Ishikawa (cell line): ENCODE results near the gene CARMIL3.

Experiments
- CEBPB ChIP-seq: IDR thresholded peaks from 2 replicates; pipeline ENCODE4 v1.6.1; 2012
- CREB1 ChIP-seq: IDR thresholded peaks from 2 replicates; pipeline ENCODE4 v1.6.1; 2012; ENCODE audit warnings: low read depth
- EGR1 ChIP-seq: IDR thresholded peaks from 2 replicates; pipeline ENCODE4 v1.6.1; 2012
- EP300 ChIP-seq: IDR thresholded peaks from 2 replicates; pipeline ENCODE4 v1.6.1; 2012; ENCODE audit warnings: borderline replicate concordance
- FOXM1 ChIP-seq: IDR thresholded peaks from 2 replicates; pipeline ENCODE4 v1.6.1; 2012; ENCODE audit warnings: low read depth, borderline replicate concordance
- MAX ChIP-seq: IDR thresholded peaks from 2 replicates; pipeline ENCODE4 v1.6.1; 2012
- NFIC ChIP-seq: IDR thresholded peaks from 2 replicates; pipeline ENCODE4 v1.6.1; 2012
- RAD21 ChIP-seq: IDR thresholded peaks from 2 replicates; pipeline ENCODE4 v1.6.1; 2012; ENCODE audit warnings: low read depth
- REST ChIP-seq: IDR thresholded peaks from 2 replicates; pipeline ENCODE4 v1.6.1; 2012; ENCODE audit warnings: low read depth, mild to moderate bottlenecking
- TAF1 ChIP-seq: IDR thresholded peaks from 2 replicates; pipeline ENCODE4 v1.6.1; 2012; ENCODE audit warnings: low read depth, mild to moderate bottlenecking
- TCF12 ChIP-seq: IDR thresholded peaks from 2 replicates; pipeline ENCODE4 v1.6.1; 2012; ENCODE audit warnings: low read depth
- TEAD4 ChIP-seq: IDR thresholded peaks from 2 replicates; pipeline ENCODE4 v1.6.1; 2012
- USF1 ChIP-seq: IDR thresholded peaks from 2 replicates; pipeline ENCODE4 v1.6.1; 2012
- YY1 ChIP-seq: IDR thresholded peaks from 2 replicates; pipeline ENCODE4 v1.6.1; 2012; ENCODE audit warnings: low read depth
- ZBTB7A ChIP-seq: IDR thresholded peaks from 2 replicates; pipeline ENCODE4 v1.6.1; 2012; ENCODE audit warnings: low read depth

Gene CARMIL3

GRCh38 chr14:24093207-24093900 lies 41.5 kb downstream of the CARMIL3 start:
- no peak for TF ChIP-seq ZBTB7A
- no peak for TF ChIP-seq MAX
- no peak for TF ChIP-seq NFIC
- TF ChIP-seq EP300, result no peak
- TF ChIP-seq USF1, result no peak
- no peak for TF ChIP-seq FOXM1
- TF ChIP-seq CEBPB, result no peak
- TF ChIP-seq REST, result no peak
- no peak for TF ChIP-seq TAF1
- no peak for TF ChIP-seq RAD21
- TF ChIP-seq EGR1, result no peak

DNA sequence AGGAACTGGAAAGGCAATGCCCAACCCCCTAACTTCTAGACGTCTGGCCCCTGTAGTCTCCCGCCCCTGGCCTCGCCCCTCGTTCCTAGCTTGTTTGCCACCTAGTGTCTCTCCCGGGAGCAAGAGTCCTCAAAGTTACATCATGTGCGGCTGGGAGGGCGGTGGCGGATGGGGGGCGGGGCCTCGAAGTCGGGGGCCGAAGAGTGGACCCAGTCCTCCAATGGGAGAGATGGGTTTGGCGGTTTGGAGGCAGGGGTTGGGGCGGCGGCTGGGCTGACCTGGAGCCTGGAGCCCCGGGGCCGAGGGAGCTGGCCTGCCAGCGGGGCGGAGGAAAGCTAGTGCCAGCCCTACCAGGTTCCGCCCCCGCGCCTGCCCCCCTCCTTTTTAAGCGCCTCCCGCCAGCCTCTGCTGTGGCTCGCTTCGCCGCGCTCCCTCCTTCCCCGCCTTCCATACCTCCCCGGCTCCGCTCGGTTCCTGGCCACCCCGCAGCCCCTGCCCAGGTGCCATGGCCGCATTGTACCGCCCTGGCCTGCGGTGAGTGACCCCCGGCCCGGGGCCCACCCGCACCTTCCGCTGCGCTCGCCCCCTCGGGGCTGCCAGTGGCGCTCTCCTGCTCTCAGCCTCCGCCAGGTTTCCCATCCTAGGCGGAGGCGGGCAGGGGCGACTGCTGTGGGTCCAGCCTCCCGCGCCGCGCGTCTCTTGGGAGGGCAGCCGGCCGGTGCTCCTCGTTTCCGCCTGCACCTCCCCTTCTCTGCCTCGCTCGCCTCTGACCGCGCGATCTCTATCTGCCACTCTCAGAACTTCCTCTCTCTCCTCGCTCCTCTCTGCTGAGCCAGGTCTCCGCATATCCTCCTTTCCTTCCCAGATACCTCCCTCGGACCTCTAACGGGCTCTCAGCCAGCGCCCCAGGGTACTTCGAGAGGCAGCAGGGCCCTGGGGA lies 42.4 kb downstream of the CARMIL3 start, which contains the start of gene PCK2:
Gene PCK2 (plus strand): TSS at position 411 of the 940 bp plus-strand sequence. CDS start 95 bp downstream, at position 506.
- TF ChIP-seq RAD21, result no peak; the same call in 1 of the 2 replicates
- no peak for TF ChIP-seq USF1
- TF ChIP-seq TCF12, result peak; percentile 50
- TF ChIP-seq TAF1, result peak; percentile 94
- peak; percentile 78 for TF ChIP-seq EGR1
- TF ChIP-seq CREB1, result no peak
- peak; percentile 45; the same call in 1 of the 2 replicates for TF ChIP-seq CEBPB
- peak; percentile 80 for TF ChIP-seq MAX
- peak; percentile 55 for TF ChIP-seq YY1
- no peak for TF ChIP-seq REST
- peak; percentile 15; the same call in 1 of the 2 replicates for TF ChIP-seq ZBTB7A
- no peak for TF ChIP-seq TEAD4
- TF ChIP-seq FOXM1, result no peak
- TF ChIP-seq NFIC, result no peak
- no peak for TF ChIP-seq EP300

- TF ChIP-seq YY1 (no peak), MAX (no peak), FOXM1 (no peak)
These were observed 43.0 kb downstream of the CARMIL3 start for GRCh38 chr14:24094841-24095270.

DNA sequence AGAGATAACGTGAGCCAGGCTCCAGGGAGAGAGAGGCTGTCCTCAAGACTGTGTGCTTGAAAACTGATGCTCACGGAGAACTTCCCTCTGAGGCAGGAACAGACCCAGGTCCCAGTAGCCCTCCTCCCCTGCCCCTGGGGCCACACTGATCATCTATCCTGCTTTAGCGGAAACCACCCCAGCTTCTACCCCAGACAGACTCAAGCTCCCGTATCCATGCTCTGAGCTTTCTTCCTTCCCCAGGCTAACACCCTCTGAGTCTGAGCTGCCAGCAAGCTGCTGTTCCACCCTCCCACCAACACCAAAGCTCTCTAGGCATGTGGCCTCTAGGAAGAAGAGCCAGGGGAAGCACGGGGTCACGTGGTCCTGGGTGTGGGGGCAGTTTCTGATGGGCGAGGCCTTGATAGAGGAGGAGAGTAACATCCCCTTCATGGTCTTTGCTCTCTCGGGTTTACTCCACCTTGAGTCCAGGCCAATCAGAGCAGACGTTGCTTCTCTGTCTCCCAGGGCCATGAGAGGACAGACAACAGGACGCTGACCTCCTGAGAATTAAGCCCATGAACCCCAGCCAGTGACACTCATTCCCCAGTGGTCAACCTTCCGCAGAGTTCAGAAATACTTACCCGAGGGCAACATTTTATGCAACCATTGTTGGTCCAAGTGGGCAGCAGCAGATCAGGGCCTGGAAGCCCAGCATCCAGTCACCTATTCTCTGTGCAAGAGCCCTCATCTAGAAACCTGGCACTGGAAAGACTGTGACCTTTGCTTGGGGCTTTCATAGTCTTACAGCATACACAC lies 43.7 kb downstream of the CARMIL3 start:
- TF ChIP-seq NFIC (no peak), CREB1 (no peak), EGR1 (no peak), USF1 (no peak), FOXM1 (no peak), RAD21 (no peak), CEBPB (no peak)
